Activated CD4-positive, CD25-positive, alpha-beta regulatory T cell (primary cell): Measurements from ENCODE around the gene NUTM2E.
"Not testable (repeated sequence)": the region's sequence is repeated elsewhere in the genome, so short reads cannot be mapped to it uniquely, and the experiment has no call there.

Experiments used
- DNase-seq, 4 experiments: peaks; one replicate each; lab custom pipeline; 2025; lab: John Stamatoyannopoulos, UW

Gene NUTM2E

GRCh38 chr10:79826496-79827215 lies at the start of gene NUTM2E:
Gene NUTM2E, plus strand, starts transcription at chr10:79826739. Its CDS starts 15,002 bp downstream, at chr10:79841741.
- peak; percentile 22 to 41 (median 36) for DNase-seq

DNA sequence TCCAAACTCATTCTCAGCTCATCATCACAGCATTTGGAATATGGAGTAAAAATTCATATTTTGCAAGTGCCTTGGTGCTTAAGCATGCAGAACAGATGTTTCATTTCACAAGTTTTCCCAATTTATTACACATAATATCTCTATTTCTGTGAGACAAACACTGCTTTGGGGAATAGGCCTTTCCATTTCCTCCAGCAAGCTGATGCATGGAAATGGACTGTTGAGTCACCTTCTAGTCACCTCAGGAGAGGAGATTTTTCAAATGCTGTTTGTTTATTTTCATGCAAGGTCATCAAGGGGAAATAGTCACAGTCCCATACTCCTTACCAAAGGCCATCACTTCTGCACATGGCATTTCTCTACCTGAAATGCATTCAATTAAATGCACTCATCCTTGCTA lies 48.5 kb upstream of the NUTM2E start:
- DNase-seq, result not testable (repeated sequence)

GRCh38 chr10:79779310-79779938 lies 47.1 kb upstream of the NUTM2E start:
- peak in 3 of 4 experiments; percentile 5 to 21 (median 12) for DNase-seq

DNA sequence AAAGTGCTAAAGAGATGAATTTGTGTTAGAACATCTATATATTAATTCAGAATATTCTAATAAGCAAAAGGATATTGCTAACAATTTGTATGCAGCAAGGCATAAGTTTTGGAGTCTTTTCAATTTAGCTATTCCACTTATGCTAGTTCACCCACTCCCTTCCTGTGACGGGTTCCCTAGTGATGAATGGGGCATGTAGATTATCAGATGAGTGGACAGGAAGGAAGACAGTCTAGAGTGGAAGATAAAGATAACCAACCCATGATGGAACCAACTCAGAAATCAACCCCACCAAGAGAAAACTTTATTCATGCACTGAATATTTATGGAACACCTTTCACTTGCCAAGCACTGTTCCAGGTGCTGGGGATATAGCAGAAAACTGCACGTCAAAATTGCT lies 46.5 kb upstream of the NUTM2E start:
- DNase-seq, result not testable (repeated sequence)

DNA sequence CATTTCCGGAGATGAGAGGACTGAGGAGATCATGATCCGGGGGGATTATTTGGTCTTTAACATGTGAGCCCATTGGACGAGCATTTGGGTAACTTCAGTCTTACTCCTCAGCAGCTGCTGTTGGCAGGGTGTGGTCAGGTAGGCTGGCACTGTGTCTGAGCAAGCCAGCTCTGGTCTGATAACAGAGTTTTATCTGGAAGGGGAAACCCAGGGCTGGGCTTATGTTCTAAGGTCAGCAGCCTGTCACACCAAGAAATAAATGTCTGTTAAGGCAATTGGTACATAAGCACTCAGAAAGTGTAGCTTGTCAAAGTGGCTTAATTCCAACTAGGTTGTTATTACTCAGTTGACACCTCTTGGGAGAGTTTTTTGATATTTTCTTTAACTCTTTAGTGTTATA lies 45.0 kb upstream of the NUTM2E start:
- DNase-seq, result not testable (repeated sequence)

DNA sequence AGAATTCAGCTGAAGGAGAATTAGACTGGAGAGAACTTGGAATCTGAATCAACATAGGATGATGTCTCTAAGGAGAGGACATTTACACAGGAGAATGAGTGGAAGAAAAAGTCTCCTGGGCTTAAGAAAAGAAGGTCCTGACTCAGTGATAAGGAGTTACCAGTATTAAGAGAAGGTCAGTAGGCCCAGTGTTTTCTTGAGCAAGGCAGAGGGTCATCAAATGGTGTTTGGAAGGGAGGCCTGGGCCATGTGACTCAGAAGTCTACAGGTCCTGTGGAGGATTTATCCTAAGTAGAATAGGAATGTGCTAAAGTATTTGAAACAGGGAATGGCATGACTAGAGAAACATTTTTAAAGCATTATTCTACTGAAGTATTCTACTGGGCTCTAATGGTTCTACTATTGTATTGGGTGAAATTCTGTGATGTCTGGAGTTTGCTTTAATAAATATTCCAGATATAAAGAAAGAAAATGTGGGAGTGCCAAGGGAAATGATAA lies 39.0 kb upstream of the NUTM2E start:
- DNase-seq, result not testable (repeated sequence)

GRCh38 chr10:79789351-79789750 lies 37.2 kb upstream of the NUTM2E start:
- DNase-seq, result not testable (repeated sequence)

DNA sequence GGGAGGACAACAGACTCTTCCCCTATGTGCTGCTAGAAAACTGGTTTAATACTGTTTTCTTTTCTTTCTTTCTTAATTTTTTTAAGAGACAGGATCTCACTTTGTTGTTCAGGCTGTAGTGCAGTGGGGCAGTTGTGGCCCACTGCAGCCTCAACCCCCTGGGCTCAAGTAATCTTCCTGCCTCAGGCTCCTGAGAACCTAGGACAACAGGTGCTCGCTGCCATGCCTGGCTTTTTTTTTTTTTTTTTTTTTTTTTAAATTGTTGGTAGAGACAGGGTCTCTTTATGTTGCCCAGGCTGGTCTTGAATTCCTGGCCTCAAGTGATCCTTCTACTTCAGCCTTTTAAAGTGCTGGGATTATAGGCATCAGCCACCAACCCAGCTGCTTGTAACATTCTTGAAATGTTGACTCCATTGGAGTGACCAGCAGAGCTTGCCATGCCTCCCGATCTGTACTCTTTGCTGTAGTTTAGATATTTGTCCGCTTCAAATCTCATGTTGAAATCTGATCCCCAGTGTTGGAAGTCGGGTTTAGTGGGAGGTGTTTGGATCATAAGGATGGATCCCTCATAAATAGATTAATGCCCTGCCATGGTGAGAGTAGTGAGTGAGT lies 34.5 kb upstream of the NUTM2E start:
- not testable (repeated sequence) for DNase-seq

- DNase-seq, result not testable (repeated sequence)
Measured at GRCh38 chr10:79799337-79799736, 27.2 kb upstream of the NUTM2E start.

DNA sequence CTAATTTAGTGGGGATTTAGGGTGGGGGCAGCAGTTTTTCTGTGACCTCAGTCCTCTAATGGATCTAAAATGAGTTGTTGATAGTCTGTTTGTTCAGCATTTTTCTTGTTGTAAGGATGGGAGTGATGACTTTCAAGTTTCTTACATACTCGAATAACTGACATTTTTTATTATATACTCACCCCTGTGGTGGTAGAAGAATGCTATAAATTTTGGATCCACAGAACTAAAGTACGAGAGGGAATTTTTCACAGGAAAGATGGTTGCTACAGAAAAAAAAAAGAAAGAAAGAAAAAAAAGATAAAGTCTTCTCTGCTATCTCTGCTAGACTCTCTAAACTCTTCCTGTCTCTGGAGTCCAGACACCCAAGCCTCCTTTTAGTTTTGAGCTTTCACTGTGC lies 20.7 kb upstream of the NUTM2E start:
- DNase-seq, result not testable (repeated sequence)

- DNase-seq, result not testable (repeated sequence)
Measured at GRCh38 chr10:79811895-79812294, 14.6 kb upstream of the NUTM2E start.

- not testable (repeated sequence) for DNase-seq
Measured at GRCh38 chr10:79816290-79816689, 10.2 kb upstream of the NUTM2E start.

- not testable (repeated sequence) for DNase-seq
Measured at GRCh38 chr10:79823387-79823786, 3.2 kb upstream of the NUTM2E start.

DNA sequence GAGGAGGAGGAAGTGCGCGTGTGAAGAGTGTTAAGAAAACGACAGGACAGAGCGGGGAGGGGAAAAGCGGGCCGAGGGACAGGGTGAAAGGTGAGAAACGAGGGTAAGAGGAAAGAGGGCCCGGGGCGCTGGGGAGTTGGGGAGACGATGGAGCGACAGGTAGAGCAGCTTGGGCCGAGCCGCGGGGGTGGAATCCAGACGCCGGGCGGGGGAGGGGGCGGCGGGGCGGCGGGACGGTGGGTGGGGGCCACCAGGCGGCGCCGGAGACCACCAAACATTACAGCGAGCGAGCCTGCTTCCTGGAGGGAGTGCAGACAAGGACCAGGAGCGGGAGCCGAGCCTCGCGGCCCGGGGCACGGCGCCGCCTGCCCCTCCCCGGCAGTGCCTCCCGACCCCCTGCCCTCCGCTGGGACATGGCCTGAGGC lies 940 bp upstream of the NUTM2E start:
- not testable (repeated sequence) for DNase-seq

GRCh38 chr10:79826131-79826495 lies 426 bp upstream of the NUTM2E start:
- DNase-seq, result not testable (repeated sequence)

GRCh38 chr10:79833833-79834232 lies 7.3 kb downstream of the NUTM2E start:
- DNase-seq, result not testable (repeated sequence)

- DNase-seq, result not testable (repeated sequence)
Measured at GRCh38 chr10:79835891-79836290, 9.4 kb downstream of the NUTM2E start.

- not testable (repeated sequence) for DNase-seq
Measured at GRCh38 chr10:79836891-79837290, 10.4 kb downstream of the NUTM2E start.

DNA sequence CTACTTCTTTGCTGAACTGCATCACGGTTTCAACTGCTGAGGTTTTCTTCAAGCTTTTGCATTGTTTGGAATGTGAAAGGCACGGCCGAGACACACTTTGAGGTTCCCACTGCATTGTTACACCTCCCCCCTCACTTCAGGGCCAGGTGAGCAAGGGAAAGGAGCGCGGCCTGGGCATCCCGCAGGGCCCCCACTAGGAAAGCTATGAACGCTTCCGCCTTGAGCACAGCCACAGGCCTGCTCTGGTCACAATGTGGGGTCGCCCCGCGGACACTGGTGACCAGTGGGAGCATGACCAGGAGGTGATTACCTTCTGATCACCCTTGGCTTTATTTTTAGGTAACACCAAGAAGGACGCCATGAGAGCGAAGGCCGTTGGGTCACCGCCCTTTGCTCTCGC lies 11.9 kb downstream of the NUTM2E start:
- not testable (repeated sequence) for DNase-seq

DNA sequence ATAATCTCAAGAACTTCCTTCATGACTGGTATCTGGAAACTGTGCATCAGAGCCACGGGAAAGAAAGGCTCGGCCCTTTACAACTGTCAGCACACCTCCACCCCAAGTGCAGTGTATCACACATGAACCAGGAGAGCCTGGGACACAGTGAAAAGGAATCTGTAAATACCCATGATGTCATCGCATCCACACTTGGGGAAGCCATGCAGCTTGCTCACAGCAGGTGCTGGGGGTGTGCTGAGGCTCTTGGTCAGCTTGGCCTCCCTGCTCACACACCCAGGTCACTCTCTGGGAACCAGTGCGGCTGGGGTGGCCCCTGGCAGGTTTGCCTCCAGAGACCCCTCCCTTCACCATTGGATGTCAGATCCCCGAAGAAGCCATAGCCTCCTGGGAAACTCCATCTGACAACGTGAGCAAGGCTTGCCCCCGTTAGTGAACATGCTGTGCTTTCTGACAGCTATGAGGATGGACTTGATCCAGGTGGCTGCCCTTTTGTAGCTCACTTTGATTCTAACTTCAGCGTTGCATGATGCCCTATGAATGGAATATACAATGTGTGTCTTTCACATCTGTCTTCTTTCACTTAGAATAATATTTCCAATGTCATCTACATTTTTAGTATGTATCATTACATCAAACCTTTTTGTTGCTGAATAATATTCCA lies 26.8 kb downstream of the NUTM2E start:
- not testable (repeated sequence) for DNase-seq

- DNase-seq, result not testable (repeated sequence)
Measured at GRCh38 chr10:79862269-79862668, 35.7 kb downstream of the NUTM2E start.

- not testable (repeated sequence) for DNase-seq
Measured at GRCh38 chr10:79862803-79863202, 36.3 kb downstream of the NUTM2E start.
